Colonic mucosa (tissue), 4 donors: ENCODE results near the gene POMGNT2. TPM values are rescaled to one million over a fixed set of nuclear protein-coding genes. Genes with fewer than 3 reads are reported as not detected.

ENCODE experiments used
- DNase-seq: peaks from one replicate; pipeline ENCODE4 v3.0.0-alpha.2; 2020
- H3K27ac ChIP-seq: fragments of 200-600 bp; one replicate; pipeline ENCODE4 v1.8.0; 2021
- H3K27me3 ChIP-seq: fragments of 200-600 bp; one replicate; pipeline ENCODE4 v1.8.0; 2021
- H3K36me3 ChIP-seq: fragments of 200-600 bp; one replicate; pipeline ENCODE4 v1.8.0; 2021
- H3K4me1 ChIP-seq: fragments of 200-600 bp; one replicate; pipeline ENCODE4 v1.8.0; 2021; ENCODE audit warnings: mild to moderate bottlenecking
- H3K4me3 ChIP-seq: fragments of 200-600 bp; one replicate; pipeline ENCODE4 v1.8.0; 2021
- H3K9ac ChIP-seq, 2 donors: one replicate each; pipeline ENCODE4 v1.7.0; 2013; ENCODE audit warnings: control low read depth in 2 of 2, low read depth in 2 of 2, low read length in 2 of 2
- H3K9me3 ChIP-seq: fragments of 200-600 bp; one replicate; pipeline ENCODE4 v1.8.0; 2021
- intact Hi-C: fragments of 100-400 bp; cut with DNase I; formaldehyde crosslinking; loops from one replicate; pipeline ENCODE4 v1.14.1; 2022
- total RNA-seq, 2 donors: library from RNA; stranded (reverse); fragmentation: NEBNext Ultra II Directional in 1 of 2; extraction: Animal tissue kit (Norgen Biotek cat#: 25700) in 1 of 2; gene quantifications; one replicate each; pipeline ENCODE4 v1.2.1, GENCODE V29; 2021
- TF ChIP-seq, protein P1 (sequence below): fragments of 200-600 bp; IDR thresholded peaks from one replicate; pipeline ENCODE4 v1.8.0; 2022; ENCODE audit warnings: antibody characterized with exemption, mild to moderate bottlenecking
- donor health status: healthy.
- donor health status: DM: no; HTN: no; CAD: no.
- donor health status: DM: no; HTN: no; CAD: no.

POMGNT2 gene
- total RNA-seq, 2 donors from 2014 or later: 5.2 to 11.0 TPM

DNA sequence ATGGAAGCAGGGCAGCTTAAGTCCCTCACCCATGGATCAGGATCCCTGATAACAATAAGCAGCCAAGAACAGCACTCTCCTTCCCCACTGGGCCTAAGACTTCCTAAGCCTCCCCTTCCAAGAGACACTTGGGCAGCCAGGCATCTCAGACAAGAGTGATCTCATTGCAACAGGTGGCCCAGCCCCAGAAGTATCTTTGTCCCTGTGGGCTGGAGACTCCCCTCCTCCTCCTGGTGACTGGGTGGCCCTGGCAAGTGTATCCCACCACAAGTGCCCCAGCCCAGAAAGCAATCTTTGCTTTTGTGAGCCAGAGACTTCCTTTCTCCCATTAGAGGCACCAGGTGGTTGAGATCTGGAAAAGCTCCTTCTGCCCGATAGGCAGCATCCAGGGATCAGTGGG, 40.7 kb upstream of the POMGNT2 start:
- H3K4me1 ChIP-seq: no peaks in the 10 kb centered on the region
- no peak overlapping the region for H3K4me3 ChIP-seq
- no peaks in the 10 kb centered on the region for H3K9me3 ChIP-seq
- TF ChIP-seq, protein P1, sequence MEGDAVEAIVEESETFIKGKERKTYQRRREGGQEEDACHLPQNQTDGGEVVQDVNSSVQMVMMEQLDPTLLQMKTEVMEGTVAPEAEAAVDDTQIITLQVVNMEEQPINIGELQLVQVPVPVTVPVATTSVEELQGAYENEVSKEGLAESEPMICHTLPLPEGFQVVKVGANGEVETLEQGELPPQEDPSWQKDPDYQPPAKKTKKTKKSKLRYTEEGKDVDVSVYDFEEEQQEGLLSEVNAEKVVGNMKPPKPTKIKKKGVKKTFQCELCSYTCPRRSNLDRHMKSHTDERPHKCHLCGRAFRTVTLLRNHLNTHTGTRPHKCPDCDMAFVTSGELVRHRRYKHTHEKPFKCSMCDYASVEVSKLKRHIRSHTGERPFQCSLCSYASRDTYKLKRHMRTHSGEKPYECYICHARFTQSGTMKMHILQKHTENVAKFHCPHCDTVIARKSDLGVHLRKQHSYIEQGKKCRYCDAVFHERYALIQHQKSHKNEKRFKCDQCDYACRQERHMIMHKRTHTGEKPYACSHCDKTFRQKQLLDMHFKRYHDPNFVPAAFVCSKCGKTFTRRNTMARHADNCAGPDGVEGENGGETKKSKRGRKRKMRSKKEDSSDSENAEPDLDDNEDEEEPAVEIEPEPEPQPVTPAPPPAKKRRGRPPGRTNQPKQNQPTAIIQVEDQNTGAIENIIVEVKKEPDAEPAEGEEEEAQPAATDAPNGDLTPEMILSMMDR: no peak
- H3K27me3 ChIP-seq: no peaks in the 10 kb centered on the region
- no peak overlapping the region for H3K9ac ChIP-seq
- intact Hi-C loops: no loop called here
- H3K27ac ChIP-seq: no peak overlapping the region
- H3K36me3 ChIP-seq: no peaks in the 10 kb centered on the region
- DNase-seq: no peak

DNA sequence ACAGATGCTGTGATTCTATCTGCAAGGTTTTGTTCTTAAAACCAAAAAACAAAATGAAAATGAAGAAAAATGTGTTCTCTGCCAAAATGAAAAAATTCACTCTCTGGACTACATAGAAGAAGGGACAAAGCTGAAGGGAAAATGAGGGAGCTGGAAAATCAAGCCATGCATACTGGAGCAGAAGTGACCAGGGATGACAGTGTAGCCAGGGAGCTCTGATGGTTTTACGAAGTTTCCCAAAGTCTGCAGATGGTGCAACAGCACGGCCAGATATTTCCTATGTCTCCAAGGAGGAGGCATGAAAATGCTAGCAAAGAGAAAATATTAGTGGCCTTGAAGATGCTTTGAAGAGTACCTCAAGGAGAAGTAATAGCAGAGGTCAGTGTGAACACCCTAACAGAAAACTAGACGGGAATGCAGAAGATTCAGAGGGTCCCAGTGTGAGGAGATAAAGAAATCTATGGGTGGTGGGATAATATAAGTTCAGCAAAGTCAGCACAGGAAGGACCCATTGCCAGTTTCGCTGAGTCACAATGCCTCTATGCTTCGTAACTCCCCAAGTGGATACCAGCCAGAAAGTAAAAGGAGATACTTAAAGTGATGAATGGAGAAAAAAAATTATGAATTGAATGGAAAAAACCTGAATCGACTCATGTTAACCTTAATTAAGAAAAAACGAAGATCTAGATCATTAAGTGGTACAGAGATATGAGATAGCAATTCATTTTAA, 39.0 kb upstream of the POMGNT2 start:
- H3K9ac ChIP-seq: no peak overlapping the region
- no peak overlapping the region for H3K27ac ChIP-seq
- H3K4me1 ChIP-seq: no peaks in the 10 kb centered on the region
- no peaks in the 10 kb centered on the region for H3K9me3 ChIP-seq
- intact Hi-C loops: no loop called here
- no peak overlapping the region for H3K4me3 ChIP-seq
- H3K36me3 ChIP-seq: no peaks in the 10 kb centered on the region
- no peaks in the 10 kb centered on the region for H3K27me3 ChIP-seq
- TF ChIP-seq, protein P1: no peak
- DNase-seq: no peak

DNA sequence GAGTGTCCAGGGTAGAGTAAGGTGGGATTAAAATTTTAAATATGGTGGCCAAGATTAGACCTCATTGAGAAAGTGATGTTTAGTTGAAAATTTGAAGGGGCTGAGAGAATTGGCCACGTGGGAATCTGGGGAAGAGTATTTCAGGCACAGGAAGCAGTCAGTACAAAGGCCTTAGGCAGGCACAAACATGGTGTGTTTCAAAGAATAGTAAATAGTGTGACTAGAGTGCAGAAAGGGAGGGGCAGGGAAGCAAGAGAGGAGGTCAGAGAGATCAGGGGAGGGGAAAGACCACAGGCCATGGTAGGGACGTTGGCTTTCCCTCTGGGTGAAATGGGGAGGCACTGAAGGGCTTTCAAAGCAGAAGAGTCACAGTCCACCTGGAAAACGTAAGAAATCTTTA, 36.6 kb upstream of the POMGNT2 start:
- intact Hi-C loops: no loop called here
- no peaks in the 10 kb centered on the region for H3K36me3 ChIP-seq
- no peaks in the 10 kb centered on the region for H3K9me3 ChIP-seq
- TF ChIP-seq, protein P1: no peak
- no peak overlapping the region for H3K9ac ChIP-seq
- no peak for DNase-seq
- no peak overlapping the region for H3K4me3 ChIP-seq
- H3K27me3 ChIP-seq: no peaks in the 10 kb centered on the region
- H3K27ac ChIP-seq: no peak overlapping the region
- no peaks in the 10 kb centered on the region for H3K4me1 ChIP-seq

DNA sequence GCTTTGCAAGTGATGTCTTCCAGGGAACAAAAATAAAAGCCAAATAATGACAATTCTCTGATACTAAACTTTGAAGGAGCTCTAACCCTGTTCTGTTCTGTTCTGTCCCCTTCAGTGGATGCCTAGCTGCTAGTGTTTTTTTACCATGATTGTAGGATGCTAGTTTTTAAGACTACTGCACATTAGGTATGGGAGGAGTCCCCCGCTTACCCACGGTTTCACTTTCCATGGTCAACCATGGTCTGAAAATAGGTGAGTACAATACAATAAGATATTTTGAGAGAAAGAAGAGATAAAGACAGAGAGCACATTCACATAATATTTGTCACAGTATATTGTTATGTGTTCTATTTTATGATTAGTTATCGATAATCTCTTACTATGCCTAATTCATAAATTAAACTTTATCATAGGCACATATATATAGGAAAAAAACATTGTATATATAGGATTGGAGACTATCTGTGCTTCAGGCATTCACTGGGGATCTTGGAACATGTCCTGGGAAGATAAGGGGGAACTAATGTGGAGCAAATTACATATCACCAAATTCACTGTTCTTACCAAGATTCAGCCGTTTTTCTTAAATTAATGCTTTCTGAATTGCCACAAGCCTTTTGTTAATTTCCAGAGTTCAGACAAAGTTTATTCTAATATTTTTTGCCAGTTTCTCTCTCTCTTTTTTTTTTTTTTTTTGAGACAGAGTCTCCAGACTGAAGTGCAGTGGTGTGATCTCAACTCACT, 32.8 kb upstream of the POMGNT2 start:
- H3K9me3 ChIP-seq: no peaks in the 10 kb centered on the region
- no peak overlapping the region for H3K9ac ChIP-seq
- H3K27ac ChIP-seq: no peak overlapping the region
- intact Hi-C loops: no loop called here
- TF ChIP-seq, protein P1: no peak
- no peaks in the 10 kb centered on the region for H3K36me3 ChIP-seq
- no peak overlapping the region for H3K4me3 ChIP-seq
- no peaks in the 10 kb centered on the region for H3K4me1 ChIP-seq
- H3K27me3 ChIP-seq: no peaks in the 10 kb centered on the region
- DNase-seq: no peak

DNA sequence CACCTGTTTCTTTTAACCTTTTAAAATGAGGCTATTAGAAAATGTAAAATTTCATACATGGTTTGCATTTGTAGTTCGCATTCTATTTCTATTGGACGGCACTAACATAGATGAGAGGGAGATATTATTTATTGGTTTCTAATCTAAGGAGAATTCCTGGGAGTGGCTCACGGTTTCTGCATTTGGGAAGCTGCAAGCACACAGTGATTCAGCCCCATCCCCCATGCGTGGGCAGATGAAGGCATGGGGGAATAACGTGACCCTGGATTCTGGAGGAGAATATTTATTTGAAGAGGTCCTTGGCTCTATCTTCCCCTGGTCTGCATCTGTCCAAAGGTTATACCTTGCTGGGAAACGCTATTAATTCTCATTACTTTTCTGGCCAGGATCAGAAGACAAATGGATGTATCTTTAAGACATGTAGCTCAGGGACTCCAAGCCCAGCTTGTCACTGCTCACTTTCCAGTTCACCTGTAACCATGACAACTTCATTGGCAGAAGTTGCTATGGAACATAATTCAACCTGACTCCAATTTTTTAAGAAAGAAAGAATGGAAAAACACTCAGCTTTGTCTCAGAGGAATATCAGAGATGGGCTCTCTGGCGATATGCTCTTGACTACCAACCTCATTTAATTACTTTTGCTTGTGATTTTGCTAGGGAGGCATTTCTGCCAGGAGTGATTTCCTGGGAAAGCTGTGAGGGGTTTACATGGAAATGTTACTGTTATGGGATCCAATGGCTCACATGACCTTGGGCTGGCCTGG, 27.2 kb upstream of the POMGNT2 start:
- no peak overlapping the region for H3K27ac ChIP-seq
- H3K36me3 ChIP-seq: no peaks in the 10 kb centered on the region
- no peak overlapping the region for H3K9ac ChIP-seq
- no peaks in the 10 kb centered on the region for H3K27me3 ChIP-seq
- no peaks in the 10 kb centered on the region for H3K4me1 ChIP-seq
- intact Hi-C loops: no loop called here
- TF ChIP-seq, protein P1: no peak
- H3K4me3 ChIP-seq: no peak overlapping the region
- DNase-seq: no peak
- H3K9me3 ChIP-seq: no peaks in the 10 kb centered on the region
